Measurements from ENCODE around the gene HNRNPH3.

The HNRNPH3 gene

DNA sequence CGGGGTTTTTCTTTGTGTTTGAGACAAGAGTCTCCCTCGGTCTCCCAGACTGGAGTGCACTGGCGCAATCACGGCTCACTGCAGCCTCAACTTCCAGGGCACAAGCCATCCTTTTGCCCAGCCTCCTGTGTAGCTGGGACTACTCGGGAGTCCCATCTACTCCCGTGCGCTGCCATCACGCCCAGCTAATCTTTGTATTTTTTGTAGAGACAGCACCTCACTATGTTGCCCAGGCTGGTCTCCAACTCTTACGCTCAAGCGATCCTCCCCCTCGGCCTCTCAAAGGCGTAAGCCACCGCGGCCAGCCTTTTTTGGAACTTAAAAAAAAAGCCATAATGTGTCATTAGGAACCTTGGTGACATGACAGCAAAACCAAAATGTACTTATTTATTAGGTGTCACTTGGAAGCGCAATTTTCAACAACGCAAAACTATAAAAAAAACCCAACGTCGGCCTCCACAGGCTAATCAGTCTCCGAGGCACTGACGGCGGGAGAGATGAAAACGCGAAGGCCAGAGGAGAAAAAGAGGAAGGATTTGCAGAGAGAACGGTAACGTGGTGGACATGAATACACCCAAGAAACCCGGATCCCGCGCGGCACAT lies 911 bp upstream of the HNRNPH3 start:
- in situ Hi-C loops (cut with MboI; ENCODE audit: low sequenced_read_pairs): no loop called here

DNA sequence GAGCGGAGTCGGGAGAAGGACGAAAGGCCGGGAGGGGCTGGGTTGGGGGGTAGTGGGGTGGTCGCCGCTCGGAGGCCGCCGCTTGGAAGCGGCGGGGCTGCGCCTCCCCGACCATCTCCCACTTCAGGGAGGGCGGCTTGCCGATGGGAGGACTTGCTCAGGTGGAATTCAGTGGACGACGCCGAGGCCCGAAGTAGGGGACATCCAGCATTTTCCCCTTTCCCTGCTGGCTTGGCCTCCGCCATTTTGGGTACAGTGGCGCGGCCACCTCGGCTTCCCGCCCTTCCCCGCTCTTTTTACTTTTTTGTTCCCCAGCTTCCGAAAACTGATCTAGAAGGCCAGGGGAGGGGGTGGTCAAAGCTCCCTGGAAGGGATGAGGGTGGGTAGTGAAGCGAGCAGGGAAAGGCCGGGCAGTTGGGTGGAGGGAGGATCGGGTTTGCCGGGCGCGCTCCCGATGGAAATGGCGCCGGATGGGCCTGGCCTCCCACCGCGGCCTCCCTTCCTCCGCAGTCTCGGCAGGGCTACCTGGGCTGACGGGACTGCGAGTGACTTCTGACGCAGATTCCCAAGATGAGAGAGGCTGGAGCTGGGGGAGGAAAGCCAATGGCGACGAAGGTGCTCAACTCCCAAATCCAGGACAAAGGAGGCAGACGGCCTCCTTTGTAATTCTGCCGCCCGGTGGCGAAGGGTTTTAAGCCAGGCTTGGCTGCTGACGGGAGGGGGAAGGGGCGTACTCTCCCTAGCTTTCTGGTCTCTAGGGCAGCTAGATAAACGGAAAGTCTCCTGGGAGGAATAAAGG lies 594 bp downstream of the HNRNPH3 start, which contains the start of gene PBLD:
Gene PBLD, minus strand, starts transcription at position 670 of the 799 bp plus-strand sequence. CDS start 26,084 bp downstream, outside the sequence.
- in situ Hi-C loops (cut with MboI; ENCODE audit: low sequenced_read_pairs): no loop called here

DNA sequence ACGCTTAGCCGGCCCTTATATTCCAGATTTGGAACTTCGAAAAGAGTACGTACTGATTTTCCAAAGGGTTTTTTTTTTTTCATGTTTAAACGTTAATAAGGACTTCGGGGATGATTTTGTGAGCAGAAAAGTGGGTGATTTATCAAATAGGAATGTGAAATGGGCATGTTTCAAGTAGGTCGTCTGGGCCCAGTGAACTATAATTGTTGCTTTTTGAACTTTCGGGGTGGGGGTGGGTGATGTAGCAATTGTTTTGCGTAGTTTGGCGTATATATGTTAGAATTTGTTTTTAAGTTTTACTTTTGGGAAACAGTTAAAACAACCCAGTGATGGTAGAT lies 1.2 kb downstream of the HNRNPH3 start:
- in situ Hi-C loops (cut with MboI; ENCODE audit: low sequenced_read_pairs): no loop called here

DNA sequence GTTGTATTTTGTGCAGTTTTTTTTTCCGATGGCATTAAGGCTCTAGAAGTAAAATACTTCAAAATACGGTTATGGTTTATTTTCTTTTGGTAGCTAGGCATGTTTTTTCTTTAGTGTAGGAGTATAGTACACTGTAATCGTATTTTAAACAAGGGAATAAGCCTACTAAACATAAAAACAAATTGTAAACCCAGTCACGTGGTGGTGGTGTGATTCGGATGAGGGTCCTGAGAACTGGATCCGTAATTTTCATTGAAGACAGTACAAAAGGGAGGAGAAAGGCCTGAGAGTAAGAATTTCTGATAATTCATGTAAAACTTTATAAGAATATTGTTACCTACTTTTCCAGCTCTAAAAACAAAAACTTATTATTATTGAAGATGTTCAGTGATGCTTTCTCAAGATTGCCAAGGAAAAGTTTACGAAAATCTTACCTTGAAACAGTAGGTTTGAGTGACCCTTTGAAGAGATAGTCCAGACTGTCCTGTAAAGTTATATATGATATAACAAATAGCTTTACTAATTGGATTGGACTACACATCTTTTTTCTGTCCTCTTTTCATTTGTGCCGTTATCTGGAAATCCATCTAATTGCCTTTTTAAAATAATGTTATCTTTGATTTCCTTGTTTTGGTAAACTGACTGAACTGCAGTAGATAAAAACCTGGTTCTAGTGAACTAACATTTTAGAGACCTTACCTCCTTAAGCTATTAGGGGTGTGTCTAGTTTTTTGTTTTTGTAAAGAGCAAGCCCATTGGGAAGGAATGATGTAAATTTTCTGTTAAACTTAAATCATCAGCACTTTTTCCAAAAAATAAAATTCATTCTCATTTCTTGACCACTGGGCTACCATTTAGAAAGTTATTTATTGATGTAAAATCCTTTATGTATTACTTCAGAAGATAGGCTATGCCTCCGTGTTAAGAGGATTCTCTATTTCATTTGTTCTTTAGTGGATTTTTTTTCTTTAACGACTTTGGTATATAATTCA lies 1.9 kb downstream of the HNRNPH3 start:
- in situ Hi-C loops (cut with MboI; ENCODE audit: low sequenced_read_pairs): no loop called here

DNA sequence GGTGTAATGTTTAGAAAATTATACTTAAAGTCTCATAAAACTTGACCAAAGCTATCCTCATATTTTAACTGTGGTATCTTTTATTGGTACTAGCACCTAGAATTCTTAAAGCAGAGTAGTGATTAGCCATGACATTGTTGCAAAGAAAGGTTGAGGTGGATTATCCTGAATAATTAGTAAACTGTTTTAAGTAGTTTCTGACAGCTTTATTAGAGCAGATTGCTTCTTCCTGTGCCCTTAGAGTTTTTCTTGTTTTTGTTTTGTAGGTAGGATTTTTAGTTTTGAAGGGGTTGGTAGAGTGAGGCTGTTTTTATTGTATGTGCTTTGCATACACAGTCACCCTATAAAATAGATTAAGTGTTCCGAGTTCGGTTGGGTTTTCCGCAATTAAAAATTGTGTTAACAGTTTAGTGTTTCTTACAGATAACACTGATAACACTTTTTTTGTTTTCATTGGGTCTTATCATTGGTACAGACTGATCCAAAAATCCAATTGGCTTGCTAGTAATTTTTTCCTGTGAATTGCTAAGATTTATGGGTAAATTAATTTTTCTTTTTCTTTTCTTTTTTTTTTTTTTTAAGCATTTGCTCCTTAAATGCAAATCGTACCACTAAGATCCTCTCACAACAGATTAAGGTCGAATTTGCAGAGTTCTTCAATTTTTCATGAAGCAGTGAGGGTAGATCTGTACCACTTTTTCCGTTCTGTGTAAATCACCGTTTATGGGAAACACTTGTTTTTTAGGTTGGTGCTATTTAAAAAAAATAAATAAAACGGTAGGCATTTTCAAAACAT lies 3.0 kb downstream of the HNRNPH3 start:
- in situ Hi-C loops (cut with MboI; ENCODE audit: low sequenced_read_pairs): no loop called here

DNA sequence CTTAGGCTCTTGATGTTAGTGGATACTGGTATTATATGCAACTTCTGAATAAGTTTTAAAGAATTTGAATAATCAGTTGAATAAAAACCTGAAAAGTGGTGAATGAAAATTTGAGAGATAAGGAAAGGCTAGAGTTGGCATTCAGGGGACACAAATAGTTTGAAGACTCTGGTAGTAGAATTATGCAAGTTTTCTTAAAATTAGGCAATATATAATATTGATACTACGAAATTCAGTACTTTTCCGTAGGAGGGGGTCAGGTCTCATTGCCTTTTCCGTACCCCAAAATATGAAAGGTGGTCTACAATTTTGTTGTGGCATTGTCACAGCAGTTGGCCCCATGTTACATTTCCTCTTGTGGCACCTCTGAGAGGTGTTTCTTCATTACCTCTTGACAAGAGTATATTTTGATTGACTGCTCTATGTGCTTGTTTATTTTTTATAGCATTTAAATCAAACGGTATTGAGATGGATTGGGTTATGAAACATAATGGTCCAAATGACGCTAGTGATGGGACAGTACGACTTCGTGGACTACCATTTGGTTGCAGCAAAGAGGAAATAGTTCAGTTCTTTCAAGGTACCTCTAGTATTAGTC lies 5.0 kb downstream of the HNRNPH3 start:
- in situ Hi-C loops (cut with MboI; ENCODE audit: low sequenced_read_pairs): no loop called here

DNA sequence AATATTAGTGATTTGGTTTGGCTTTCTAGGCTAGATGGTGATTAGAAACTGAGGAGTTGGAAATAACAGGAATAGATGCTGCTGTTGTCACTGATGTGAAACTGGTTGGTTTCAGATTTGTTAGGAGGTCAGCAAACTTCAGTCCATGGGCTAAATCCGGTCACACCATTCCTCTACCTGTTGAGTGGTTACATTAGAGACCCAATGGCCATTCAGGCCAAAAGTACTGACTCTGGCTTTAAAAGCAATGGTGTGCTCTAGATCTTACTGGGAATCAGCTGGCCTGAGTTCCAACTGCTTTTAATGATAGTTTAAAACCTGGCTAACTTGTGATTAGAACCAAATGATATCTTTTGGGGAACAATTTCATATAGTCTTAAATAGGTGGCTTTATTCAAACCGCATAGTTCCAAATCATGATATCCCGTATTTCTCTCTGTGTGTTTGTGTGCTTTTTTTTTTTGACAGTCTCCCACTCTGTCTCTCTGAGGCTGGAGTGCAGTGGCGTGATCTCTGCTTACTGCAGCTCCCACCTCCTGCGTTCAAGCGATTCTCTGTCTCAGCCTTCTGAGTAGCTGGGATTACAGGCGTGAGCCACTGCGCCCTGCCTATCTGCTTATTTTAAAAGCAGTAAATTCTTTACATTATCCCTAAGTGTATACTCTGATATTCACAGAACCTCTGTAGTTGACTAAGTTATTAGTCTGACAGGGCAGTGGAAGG lies 8.7 kb downstream of the HNRNPH3 start:
- in situ Hi-C loops (cut with MboI; ENCODE audit: low sequenced_read_pairs): no loop called here

DNA sequence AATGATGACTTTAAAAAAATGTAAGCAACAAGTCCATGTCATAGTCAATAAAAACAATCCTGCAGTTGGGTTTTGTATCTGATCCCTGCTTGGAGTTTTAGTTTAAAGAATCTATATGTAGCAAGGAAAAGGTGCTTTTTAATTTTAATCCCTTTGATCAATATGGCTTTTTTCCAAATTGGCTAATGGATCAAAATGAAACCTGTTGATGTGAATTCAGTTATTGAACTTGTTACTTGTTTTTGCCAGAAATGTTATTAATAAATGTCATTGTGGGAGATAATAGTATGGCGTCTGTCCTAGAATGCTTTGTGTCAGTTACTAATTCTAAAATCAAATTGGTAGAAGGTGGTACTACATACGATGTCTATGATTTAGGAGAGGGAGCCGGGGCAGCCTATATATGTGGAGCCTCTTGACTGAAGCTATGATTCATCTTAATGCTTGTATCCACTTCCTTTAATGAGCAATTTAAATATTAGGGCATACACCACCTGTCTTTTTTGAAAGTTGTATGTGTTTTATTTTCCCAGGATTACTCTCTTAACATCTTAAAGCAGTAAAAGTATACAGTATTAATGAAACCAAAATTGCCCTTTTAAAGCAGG lies 11.1 kb downstream of the HNRNPH3 start:
- in situ Hi-C loops (cut with MboI; ENCODE audit: low sequenced_read_pairs): no loop called here

DNA sequence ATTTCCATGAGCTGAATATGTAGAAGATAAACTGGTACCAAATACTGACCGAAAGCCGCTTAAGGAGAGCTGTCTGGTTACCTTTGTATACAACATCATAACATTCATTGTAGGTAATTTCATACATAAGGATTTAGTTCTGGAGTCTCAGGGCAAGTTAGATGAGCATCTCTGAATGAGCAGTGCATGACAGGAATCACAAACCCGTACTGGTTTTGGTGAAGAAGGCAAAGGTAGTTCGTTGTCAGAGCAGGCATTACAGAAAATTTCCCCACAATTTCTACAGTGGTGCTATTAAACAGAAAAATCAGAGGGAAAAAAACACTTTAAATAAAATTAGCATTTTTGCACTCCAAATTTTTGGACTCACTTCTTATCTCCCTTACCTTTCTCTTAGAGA lies 13.8 kb downstream of the HNRNPH3 start:
- in situ Hi-C loops (cut with MboI; ENCODE audit: low sequenced_read_pairs): no loop called here

DNA sequence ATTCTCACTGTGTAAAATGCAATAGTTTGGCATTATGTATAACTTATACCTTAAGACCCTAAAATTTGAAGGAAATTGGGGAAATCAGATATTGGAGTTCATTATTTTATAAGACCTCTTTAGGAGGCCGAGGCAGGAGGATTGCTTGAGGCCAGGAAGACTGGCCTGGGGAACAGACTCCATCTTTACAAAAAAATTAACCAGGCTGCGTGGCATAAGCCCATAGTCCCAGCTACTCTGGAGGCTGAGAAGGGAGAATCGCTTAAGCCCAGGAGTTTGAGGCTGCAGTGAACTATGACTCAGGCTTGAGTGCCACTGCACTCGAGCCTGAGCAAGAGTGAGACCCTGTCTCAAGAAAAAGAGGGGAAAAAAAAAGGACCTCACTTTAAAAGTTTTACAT lies 14.9 kb downstream of the HNRNPH3 start:
- in situ Hi-C loops (cut with MboI; ENCODE audit: low sequenced_read_pairs): no loop called here

DNA sequence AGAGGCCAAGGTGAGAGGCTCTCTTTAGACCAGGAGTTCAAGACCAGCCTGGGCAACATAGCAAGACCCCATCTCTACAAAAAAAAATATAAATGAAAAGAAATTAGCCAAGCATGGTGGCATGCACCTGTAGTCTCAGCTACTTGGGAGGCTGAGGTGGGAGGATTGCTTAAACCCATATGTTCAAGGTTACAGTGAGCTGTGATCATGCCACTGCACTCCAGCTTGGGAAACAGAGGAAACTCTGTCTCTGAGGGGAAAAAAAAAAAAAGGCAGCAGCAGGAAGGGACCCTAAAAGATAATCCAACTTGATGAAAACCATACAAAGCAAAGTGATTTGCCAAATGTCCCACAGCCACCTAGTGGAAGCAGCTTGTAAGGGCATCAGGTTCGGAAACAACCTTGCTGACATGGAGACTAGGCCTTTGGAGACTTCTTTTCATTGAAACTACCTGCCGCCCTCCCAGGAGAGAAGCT lies 16.4 kb downstream of the HNRNPH3 start:
- in situ Hi-C loops (cut with MboI; ENCODE audit: low sequenced_read_pairs): no loop called here

DNA sequence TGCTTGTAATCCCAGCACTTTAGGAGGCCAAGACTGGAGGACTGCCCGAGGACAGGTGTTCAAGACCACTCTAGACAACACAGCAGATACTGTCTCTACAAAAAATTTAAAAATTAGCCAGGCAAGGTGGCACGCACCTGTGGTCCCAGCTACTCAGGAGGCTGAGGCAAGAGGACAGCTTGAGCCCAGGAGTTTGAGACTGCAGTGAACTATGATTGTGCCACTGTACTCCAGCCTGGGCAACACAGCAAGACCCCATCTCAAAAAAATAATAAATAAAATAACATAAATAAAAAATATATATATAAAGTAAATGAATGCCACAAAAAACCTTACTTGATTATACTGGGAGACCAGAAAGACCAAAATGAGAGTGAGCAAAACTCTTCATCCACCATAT lies 21.7 kb downstream of the HNRNPH3 start:
- in situ Hi-C loops (cut with MboI; ENCODE audit: low sequenced_read_pairs): no loop called here

DNA sequence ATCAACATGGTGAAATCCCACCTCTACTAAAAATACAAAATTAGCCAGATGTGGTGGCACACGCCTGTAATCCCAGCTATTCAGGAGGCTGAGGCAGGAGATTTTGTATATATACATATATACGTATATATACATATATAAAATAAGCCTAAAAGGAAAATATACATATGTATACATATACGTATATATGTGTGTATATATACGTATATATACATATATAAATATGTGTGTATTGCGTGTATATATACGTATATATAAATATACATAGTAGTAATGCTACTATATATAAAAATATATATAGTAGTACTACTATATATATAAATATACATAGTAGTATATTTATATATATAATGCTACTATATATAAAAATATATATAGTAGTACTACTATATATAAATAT lies 27.3 kb downstream of the HNRNPH3 start:
- in situ Hi-C loops (cut with MboI; ENCODE audit: low sequenced_read_pairs): no loop called here

DNA sequence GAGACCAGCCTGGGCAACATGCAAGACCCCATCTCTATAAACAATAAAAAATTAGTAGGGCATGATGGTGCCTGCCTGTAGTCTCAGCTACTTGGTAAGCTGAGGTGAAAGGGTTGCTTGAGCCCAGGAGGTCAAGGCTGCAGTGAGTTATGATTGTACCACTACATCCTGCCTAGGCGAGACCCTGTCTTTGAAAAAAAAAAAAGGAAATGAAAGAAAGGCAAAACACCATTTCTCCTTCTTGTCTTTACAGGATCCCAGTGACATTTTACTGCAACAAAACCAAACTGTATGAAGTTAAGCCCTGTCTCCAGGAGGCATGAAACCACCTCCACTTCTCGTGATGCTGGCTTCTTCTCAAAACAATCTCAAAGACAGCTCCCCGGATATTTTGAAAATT lies 30.7 kb downstream of the HNRNPH3 start:
- in situ Hi-C loops (cut with MboI; ENCODE audit: low sequenced_read_pairs): no loop called here

DNA sequence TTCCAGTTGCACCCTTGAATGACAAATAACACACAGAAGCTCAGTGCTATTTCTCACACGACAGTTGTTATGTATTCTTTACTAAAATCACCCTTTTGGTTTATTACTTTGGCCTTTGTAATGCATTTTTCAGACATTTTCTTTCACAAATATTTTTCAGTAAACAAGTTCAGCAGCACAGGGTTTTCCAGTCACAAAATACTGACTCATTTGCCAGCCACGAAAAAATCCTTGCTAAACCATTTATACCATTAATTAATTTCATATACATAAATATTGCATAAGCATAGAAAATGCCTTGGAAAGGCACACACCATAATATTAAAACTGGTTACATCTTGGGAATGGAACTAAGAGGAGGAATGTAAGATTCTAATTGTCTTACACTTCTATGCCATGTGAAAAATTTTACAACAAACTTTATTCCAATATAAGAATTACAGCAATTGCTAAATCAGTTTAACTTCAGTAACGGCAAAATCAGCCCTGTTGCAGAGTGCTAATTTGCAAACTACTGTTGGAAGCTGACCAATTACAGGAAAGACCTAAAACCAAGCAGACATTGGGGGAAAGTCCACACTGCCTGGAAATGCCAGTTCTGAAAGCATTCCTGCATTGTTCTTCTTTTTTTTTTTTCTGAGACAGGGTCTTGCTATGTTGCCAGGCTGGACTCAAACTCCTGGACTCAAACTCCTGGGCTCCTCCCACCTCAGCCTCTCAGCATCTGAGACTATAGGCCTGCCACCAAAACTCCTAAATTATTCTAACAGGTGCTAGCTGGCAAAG lies 32.4 kb downstream of the HNRNPH3 start:
- in situ Hi-C loops (cut with MboI; ENCODE audit: low sequenced_read_pairs): no loop called here

DNA sequence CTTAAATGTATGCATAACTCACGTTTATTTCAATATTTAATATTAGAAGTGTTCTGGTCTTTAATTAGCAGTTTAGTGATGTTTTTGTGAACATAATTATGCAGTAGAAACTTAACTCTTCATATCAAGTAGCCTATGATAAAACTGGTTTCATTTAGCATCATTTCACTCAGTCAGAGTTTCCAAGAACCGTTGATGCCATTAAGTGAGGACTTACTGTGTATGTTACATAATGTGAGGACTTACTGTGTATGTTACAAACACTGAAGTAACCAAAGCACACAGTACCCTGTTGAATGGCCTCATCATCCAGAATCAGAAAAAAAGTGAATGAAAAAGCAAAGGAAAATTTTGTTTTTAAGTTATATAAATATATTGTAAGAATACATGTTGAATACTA lies 33.7 kb downstream of the HNRNPH3 start:
- in situ Hi-C loops (cut with MboI; ENCODE audit: low sequenced_read_pairs): no loop called here

DNA sequence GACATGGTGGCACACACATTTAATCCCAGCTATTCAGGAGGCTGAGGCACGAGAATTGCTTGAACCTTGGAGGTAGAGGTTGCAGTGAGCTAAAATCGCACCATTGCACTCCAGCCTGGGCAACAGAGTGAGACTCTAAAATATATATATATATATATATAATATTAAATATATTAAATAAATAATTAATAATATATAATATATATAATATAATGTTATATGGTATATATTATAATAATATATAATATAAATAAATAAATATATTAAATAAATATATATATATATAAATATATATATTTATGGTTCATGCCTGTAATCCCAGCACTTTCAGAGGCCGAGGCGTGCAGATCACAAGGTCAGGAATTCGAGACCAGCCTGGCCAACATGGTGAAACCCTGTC lies 34.7 kb downstream of the HNRNPH3 start:
- in situ Hi-C loops (cut with MboI; ENCODE audit: low sequenced_read_pairs): no loop called here

DNA sequence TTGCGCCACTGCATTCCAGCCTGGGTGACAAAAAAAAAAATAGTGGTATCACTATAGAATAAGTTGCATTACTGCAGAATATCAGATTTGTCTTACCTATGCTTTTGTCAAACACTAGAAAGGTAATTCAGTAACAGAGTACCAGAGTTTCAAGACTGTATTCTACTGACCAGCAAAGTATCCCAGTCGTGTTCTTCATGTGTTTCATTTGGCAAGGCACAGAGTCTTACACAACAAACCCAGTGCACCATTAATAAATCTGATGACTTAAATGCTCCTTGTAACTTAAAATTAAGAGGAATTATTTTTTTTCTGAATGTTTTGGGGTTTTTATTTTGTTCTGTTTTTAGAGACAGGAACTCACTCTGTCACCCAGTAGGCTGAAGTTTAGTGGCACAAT lies 35.3 kb downstream of the HNRNPH3 start:
- in situ Hi-C loops (cut with MboI; ENCODE audit: low sequenced_read_pairs): no loop called here

Data from HL-60/S4 treated with retinoic acid at 250 ng/mL for 4 days and 3 days (cell line).